Body of pancreas (tissue), 4 donors: ENCODE results near the gene PSORS1C1.

ENCODE experiments used
- POLR2A ChIP-seq, 3 donors: fragments of 450-650 bp; IDR thresholded peaks; one replicate each; pipeline ENCODE4 v1.6.1; 2016; ENCODE audit warnings: antibody characterized with exemption in 3 of 3, mild to moderate bottlenecking in 2 of 3
- TF ChIP-seq, protein P1 (sequence below), 7 experiments: fragments of 450-650 bp in 4 of 7; fragments of 200-600 bp in 3 of 7; sonication (generic) in 3 of 7; IDR thresholded peaks; one replicate each; pipeline ENCODE4 v1.5.1; 2016 to 2019; ENCODE audit warnings: antibody characterized with exemption in 7 of 7

DNA sequence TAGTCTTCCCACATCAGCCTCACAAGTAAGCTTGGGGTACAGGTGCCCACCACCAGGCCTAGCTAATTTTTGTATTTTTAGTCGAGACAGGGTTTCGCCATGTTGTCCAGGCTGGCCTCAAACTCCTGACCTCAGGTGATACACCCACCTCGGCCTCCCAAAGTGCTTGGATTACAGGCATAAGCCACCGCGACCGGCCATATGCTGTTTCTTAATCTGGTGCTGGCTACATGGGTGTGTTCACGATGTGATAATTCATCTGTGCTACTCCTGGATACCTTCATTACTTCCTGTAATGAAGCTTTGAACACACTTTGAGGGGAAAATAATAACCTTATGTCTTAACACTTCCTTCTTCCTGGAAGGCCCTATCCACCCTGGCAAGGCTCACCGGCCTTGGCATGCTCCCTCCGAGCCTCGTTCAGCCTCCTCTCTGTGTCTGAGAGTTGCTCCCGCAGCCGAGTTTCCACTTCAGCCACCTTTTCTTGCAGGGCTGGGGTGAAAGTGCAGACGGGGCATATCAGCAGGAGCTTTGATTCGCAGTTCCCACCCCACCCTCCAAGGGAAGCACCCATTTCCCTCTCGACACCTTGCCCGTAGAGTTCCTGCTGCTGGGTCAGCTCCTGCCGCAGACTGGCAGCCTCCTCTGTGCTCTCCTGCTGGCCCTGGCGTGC lies 29.8 kb downstream of the PSORS1C1 start:
- TF ChIP-seq POLR2A (IDR thresholded peaks at IDR 0.05), result no peak
- TF ChIP-seq, protein P1, sequence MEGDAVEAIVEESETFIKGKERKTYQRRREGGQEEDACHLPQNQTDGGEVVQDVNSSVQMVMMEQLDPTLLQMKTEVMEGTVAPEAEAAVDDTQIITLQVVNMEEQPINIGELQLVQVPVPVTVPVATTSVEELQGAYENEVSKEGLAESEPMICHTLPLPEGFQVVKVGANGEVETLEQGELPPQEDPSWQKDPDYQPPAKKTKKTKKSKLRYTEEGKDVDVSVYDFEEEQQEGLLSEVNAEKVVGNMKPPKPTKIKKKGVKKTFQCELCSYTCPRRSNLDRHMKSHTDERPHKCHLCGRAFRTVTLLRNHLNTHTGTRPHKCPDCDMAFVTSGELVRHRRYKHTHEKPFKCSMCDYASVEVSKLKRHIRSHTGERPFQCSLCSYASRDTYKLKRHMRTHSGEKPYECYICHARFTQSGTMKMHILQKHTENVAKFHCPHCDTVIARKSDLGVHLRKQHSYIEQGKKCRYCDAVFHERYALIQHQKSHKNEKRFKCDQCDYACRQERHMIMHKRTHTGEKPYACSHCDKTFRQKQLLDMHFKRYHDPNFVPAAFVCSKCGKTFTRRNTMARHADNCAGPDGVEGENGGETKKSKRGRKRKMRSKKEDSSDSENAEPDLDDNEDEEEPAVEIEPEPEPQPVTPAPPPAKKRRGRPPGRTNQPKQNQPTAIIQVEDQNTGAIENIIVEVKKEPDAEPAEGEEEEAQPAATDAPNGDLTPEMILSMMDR (IDR thresholded peaks at IDR 0.05), result no peak
